HEK293 (cell line): ENCODE measurements around the gene ZBTB8A.

Experiments used
- CTCF ChIA-PET: fragments of 350-600 bp; formaldehyde crosslinking; extraction: SDS; loops from one replicate; lab custom pipeline; 2021; ENCODE audit warnings: antibody characterized with exemption; lab: Yijun Ruan, JAX
- POLR2A ChIA-PET: fragments of 300-600 bp; formaldehyde crosslinking; extraction: SDS; loops from one replicate; lab custom pipeline; 2020; ENCODE audit warnings: antibody characterized with exemption, inconsistent platforms; lab: Yijun Ruan, JAX
- H3K27ac ChIP-seq: fragments of 200-500 bp; sonication (Bioruptor generic); 2 replicates; pipeline ENCODE4 v1.5.1; 2014; ENCODE audit warnings: low read depth, low read length, control low read depth, inconsistent platforms; ENCODE audit errors: extremely low read depth
- H3K36me3 ChIP-seq, 2 experiments: fragments of 200-500 bp in 1 of 2; sonication (Bioruptor generic) in 1 of 2; 1 replicate in 1 of 2; 2 replicates in 1 of 2; pipeline ENCODE4 v1.5.1; 2014 to 2017; ENCODE audit warnings: inconsistent platforms in 2 of 2, low read length in 2 of 2; ENCODE audit not compliant: control insufficient read depth in 2 of 2, insufficient read depth in 1 of 2
- H3K4me1 ChIP-seq: fragments of 200-500 bp; sonication (Bioruptor generic); 2 replicates; pipeline ENCODE4 v1.5.1; 2014; ENCODE audit warnings: mild to moderate bottlenecking, low read length, inconsistent platforms; ENCODE audit not compliant: control insufficient read depth, insufficient read depth
- H3K4me3 ChIP-seq: 2 replicates; pipeline ENCODE4 v1.5.1; 2011; ENCODE audit warnings: low read depth, mild to moderate bottlenecking, control low read depth, low read length, moderate library complexity
- H3K9me3 ChIP-seq: fragments of 200-500 bp; sonication (Bioruptor generic); 2 replicates; pipeline ENCODE4 v1.5.1; 2014; ENCODE audit warnings: low read depth, low read length, inconsistent platforms; ENCODE audit not compliant: control insufficient read depth, insufficient read depth
- GLIS1 ChIP-seq: fragments of 450-650 bp; formaldehyde crosslinking; IDR thresholded peaks from 2 replicates; pipeline ENCODE4 v1.5.1; 2016; ENCODE audit warnings: missing biosample characterization, missing genetic modification characterization
- KLF9 ChIP-seq: fragments of 450-650 bp; formaldehyde crosslinking; IDR thresholded peaks from 2 replicates; pipeline ENCODE4 v1.5.1; 2016; ENCODE audit warnings: missing biosample characterization, missing genetic modification characterization, low read depth
- REPIN1 ChIP-seq: fragments of 450-650 bp; formaldehyde crosslinking; IDR thresholded peaks from 2 replicates; pipeline ENCODE4 v1.5.1; 2017; ENCODE audit warnings: missing biosample characterization, missing genetic modification characterization, low read depth
- SALL2 ChIP-seq: fragments of 450-650 bp; formaldehyde crosslinking; IDR thresholded peaks from 2 replicates; pipeline ENCODE4 v1.5.0; 2017; ENCODE audit warnings: missing biosample characterization, mild to moderate bottlenecking, missing genetic modification characterization, borderline replicate concordance
- SCRT2 ChIP-seq: fragments of 450-650 bp; formaldehyde crosslinking; IDR thresholded peaks from 2 replicates; pipeline ENCODE4 v1.5.1; 2016; ENCODE audit warnings: missing biosample characterization, missing genetic modification characterization
- ZIC2 ChIP-seq: fragments of 450-650 bp; formaldehyde crosslinking; IDR thresholded peaks from 2 replicates; pipeline ENCODE4 v1.5.1; 2016; ENCODE audit warnings: missing biosample characterization, missing genetic modification characterization
- ZNF133 ChIP-seq: fragments of 450-650 bp; formaldehyde crosslinking; IDR thresholded peaks from 2 replicates; pipeline ENCODE4 v1.5.1; 2016; ENCODE audit warnings: missing biosample characterization, missing genetic modification characterization
- ZNF2 ChIP-seq: fragments of 450-650 bp; formaldehyde crosslinking; IDR thresholded peaks from 2 replicates; pipeline ENCODE4 v1.5.1; 2016; ENCODE audit warnings: missing biosample characterization, missing genetic modification characterization
- ZNF223 ChIP-seq: fragments of 450-650 bp; formaldehyde crosslinking; IDR thresholded peaks from 2 replicates; pipeline ENCODE4 v1.5.1; 2016; ENCODE audit warnings: missing biosample characterization, missing genetic modification characterization
- ZNF391 ChIP-seq: fragments of 450-650 bp; formaldehyde crosslinking; IDR thresholded peaks from 2 replicates; pipeline ENCODE4 v1.5.1; 2016; ENCODE audit warnings: low read depth, missing biosample characterization, missing genetic modification characterization, borderline replicate concordance
- ZNF555 ChIP-seq: fragments of 450-650 bp; formaldehyde crosslinking; conservative IDR thresholded peaks from 2 replicates; pipeline ENCODE4 v1.5.1; 2017; ENCODE audit warnings: missing biosample characterization, mild to moderate bottlenecking, missing genetic modification characterization, inconsistent platforms
- ZNF560 ChIP-seq: fragments of 450-650 bp; formaldehyde crosslinking; IDR thresholded peaks from 2 replicates; pipeline ENCODE4 v1.5.1; 2017; ENCODE audit warnings: missing biosample characterization, missing genetic modification characterization, borderline replicate concordance
- ZNF776 ChIP-seq: fragments of 450-650 bp; formaldehyde crosslinking; IDR thresholded peaks from 2 replicates; pipeline ENCODE4 v1.5.0; 2017; ENCODE audit warnings: missing biosample characterization, missing genetic modification characterization, borderline replicate concordance
- TF ChIP-seq, protein P1 (sequence below): sonication (generic); formaldehyde crosslinking; IDR thresholded peaks from 2 replicates; pipeline ENCODE4 v1.8.1; 2022; ENCODE audit warnings: mild to moderate bottlenecking, moderate library complexity, missing genetic modification reagents
- TF ChIP-seq, protein P2 (sequence below): fragments of 450-650 bp; formaldehyde crosslinking; IDR thresholded peaks from 2 replicates; pipeline ENCODE4 v1.5.1; 2016; ENCODE audit warnings: missing biosample characterization, missing genetic modification characterization, low read depth
- TF ChIP-seq, protein P3 (sequence below): fragments of 450-650 bp; formaldehyde crosslinking; IDR thresholded peaks from 2 replicates; pipeline ENCODE4 v1.5.1; 2017; ENCODE audit warnings: missing biosample characterization, missing genetic modification characterization
- TF ChIP-seq, protein P4 (sequence below): fragments of 450-650 bp; formaldehyde crosslinking; IDR thresholded peaks from 2 replicates; pipeline ENCODE4 v1.5.1; 2016; ENCODE audit warnings: missing biosample characterization, missing genetic modification characterization
- TF ChIP-seq, protein P5 (sequence below): fragments of 450-650 bp; formaldehyde crosslinking; IDR thresholded peaks from 2 replicates; pipeline ENCODE4 v1.5.1; 2017; ENCODE audit warnings: missing biosample characterization, missing genetic modification characterization
- TF ChIP-seq, protein P6 (sequence below): fragments of 450-650 bp; formaldehyde crosslinking; IDR thresholded peaks from 2 replicates; pipeline ENCODE4 v1.5.1; 2016; ENCODE audit warnings: missing biosample characterization, missing genetic modification characterization

Gene ZBTB8A

DNA sequence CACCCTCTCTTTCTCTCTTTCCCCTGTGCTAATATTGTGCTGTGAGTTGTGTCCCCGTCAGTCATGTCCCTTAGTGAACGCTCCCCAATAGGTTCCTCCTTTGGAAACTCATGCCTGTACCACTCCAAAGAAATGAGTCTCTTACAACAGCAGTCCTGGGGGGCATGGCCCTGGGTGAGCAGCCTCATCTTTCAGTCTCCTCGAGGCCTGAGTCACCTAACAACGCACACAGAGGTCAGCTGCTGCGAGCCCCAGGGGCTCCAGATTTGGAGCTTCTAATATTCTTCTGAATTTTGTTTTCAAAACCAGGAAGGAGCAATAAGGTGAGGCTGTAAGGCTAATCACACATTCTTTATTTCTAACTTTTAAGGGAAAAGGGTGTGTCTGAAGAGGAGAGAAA, 30.5 kb upstream of the ZBTB8A start:
- no peaks in the 10 kb centered on the region for H3K9me3 ChIP-seq
- TF ChIP-seq GLIS1 = peak; percentile 53
- TF ChIP-seq, protein P1, sequence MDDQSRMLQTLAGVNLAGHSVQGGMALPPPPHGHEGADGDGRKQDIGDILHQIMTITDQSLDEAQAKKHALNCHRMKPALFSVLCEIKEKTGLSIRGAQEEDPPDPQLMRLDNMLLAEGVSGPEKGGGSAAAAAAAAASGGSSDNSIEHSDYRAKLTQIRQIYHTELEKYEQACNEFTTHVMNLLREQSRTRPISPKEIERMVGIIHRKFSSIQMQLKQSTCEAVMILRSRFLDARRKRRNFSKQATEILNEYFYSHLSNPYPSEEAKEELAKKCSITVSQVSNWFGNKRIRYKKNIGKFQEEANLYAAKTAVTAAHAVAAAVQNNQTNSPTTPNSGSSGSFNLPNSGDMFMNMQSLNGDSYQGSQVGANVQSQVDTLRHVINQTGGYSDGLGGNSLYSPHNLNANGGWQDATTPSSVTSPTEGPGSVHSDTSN = no peak
- no peak overlapping the region for H3K27ac ChIP-seq
- POLR2A ChIA-PET = no interaction called here
- CTCF ChIA-PET = interaction anchor here (0.9 to 1.1 kb wide), 2 partner anchors 12 to 48 kb away, joined by 3 to 4 read pairs; no protein-coding TSS in a partner anchor
- no peak overlapping the region for H3K4me3 ChIP-seq
- no peaks in the 10 kb centered on the region for H3K36me3 ChIP-seq
- no peaks in the 10 kb centered on the region for H3K4me1 ChIP-seq

DNA sequence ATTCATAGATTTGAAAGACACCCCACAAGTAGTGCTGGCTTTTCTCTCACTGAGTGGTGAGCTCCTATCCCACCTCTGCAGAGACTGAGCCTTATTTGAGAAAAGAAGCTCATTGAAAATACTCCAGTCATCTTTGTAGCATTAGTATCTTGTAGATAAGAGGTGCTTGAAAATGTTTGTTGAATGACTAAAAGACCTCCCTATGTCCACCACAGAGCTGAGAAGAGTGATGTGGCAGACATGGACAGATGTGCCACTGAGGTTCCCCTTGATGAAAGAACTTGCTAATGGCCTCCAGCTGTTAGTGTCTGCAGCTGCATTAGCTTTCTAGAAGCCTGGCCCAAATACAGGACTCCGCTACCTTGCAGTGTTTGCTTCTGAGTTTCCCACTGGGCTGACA, 29.3 kb upstream of the ZBTB8A start:
- TF ChIP-seq KLF9 = no peak
- no peak for TF ChIP-seq ZNF560 (tag by site-specific recombination)
- TF ChIP-seq, protein P2, sequence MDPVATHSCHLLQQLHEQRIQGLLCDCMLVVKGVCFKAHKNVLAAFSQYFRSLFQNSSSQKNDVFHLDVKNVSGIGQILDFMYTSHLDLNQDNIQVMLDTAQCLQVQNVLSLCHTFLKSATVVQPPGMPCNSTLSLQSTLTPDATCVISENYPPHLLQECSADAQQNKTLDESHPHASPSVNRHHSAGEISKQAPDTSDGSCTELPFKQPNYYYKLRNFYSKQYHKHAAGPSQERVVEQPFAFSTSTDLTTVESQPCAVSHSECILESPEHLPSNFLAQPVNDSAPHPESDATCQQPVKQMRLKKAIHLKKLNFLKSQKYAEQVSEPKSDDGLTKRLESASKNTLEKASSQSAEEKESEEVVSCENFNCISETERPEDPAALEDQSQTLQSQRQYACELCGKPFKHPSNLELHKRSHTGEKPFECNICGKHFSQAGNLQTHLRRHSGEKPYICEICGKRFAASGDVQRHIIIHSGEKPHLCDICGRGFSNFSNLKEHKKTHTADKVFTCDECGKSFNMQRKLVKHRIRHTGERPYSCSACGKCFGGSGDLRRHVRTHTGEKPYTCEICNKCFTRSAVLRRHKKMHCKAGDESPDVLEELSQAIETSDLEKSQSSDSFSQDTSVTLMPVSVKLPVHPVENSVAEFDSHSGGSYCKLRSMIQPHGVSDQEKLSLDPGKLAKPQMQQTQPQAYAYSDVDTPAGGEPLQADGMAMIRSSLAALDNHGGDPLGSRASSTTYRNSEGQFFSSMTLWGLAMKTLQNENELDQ (tag by site-specific recombination) = no peak
- TF ChIP-seq, protein P3, sequence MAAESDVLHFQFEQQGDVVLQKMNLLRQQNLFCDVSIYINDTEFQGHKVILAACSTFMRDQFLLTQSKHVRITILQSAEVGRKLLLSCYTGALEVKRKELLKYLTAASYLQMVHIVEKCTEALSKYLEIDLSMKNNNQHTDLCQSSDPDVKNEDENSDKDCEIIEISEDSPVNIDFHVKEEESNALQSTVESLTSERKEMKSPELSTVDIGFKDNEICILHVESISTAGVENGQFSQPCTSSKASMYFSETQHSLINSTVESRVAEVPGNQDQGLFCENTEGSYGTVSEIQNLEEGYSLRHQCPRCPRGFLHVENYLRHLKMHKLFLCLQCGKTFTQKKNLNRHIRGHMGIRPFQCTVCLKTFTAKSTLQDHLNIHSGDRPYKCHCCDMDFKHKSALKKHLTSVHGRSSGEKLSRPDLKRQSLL (tag by site-specific recombination) = no peak
- TF ChIP-seq ZNF133 (tag by site-specific recombination) = no peak
- no peak for TF ChIP-seq ZNF776
- TF ChIP-seq ZNF223 = no peak
- no peak for TF ChIP-seq ZNF555 (tag by site-specific recombination)
- TF ChIP-seq REPIN1 (tag by site-specific recombination) = no peak
- POLR2A ChIA-PET = interaction anchor here (0.7 kb wide), 1 partner anchor 589 kb away, joined by 3 read pairs; no protein-coding TSS in a partner anchor
- CTCF ChIA-PET = interaction anchor here (0.6 to 1.1 kb wide), 3 partner anchors 10 to 268 kb away, joined by 3 read pairs; no protein-coding TSS in a partner anchor
- H3K9me3 ChIP-seq = no peaks in the 10 kb centered on the region
- H3K4me3 ChIP-seq = no peak overlapping the region
- no peaks in the 10 kb centered on the region for H3K4me1 ChIP-seq
- no peaks in the 10 kb centered on the region for H3K36me3 ChIP-seq
- H3K27ac ChIP-seq = no peak overlapping the region

DNA sequence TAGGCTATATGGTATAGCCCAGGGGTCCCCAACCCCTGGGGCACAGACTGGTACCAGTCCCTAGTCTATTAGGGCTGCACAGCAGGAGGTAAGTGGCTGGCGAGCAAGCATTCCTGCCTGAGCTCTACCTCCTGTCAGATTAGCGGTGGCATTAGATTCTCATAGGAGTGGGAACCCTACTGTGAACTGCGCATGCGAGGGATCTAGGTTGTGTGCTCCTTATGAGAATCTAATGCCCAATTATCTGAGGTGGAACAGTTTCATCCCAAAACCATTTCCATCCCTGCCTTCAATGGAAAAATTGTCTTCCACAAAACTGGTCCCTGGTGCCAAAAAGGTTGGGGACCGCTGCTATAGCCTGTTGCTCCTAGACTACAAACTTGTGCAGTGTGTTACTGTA, 22.8 kb upstream of the ZBTB8A start:
- ChIA-PET POLR2A (no interaction called here), CTCF (interaction anchor here (0.6 kb wide), 1 partner anchor 1145 kb away, joined by 3 read pairs; no protein-coding TSS in a partner anchor)
- Histone ChIP-seq H3K9me3 (no peaks in the 10 kb centered on the region), H3K4me3 (no peak overlapping the region), H3K27ac (no peak overlapping the region), H3K36me3 (no peaks in the 10 kb centered on the region; a peak in 1 of 3 replicates), H3K4me1 (no peaks in the 10 kb centered on the region)
- TF ChIP-seq SALL2 (tag by site-specific recombination) (no peak), ZNF2 (tag by site-specific recombination) (no peak), ZNF560 (tag by site-specific recombination) (no peak), SCRT2 (tag by site-specific recombination) (0 out of 2 replicates have a peak, but pooled peaks have one; percentile 12), ZNF391 (tag by site-specific recombination) (no peak), ZIC2 (tag by site-specific recombination) (peak; percentile 79)
- TF ChIP-seq, protein P4, sequence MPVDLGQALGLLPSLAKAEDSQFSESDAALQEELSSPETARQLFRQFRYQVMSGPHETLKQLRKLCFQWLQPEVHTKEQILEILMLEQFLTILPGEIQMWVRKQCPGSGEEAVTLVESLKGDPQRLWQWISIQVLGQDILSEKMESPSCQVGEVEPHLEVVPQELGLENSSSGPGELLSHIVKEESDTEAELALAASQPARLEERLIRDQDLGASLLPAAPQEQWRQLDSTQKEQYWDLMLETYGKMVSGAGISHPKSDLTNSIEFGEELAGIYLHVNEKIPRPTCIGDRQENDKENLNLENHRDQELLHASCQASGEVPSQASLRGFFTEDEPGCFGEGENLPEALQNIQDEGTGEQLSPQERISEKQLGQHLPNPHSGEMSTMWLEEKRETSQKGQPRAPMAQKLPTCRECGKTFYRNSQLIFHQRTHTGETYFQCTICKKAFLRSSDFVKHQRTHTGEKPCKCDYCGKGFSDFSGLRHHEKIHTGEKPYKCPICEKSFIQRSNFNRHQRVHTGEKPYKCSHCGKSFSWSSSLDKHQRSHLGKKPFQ (tag by site-specific recombination) = no peak
- TF ChIP-seq, protein P5, sequence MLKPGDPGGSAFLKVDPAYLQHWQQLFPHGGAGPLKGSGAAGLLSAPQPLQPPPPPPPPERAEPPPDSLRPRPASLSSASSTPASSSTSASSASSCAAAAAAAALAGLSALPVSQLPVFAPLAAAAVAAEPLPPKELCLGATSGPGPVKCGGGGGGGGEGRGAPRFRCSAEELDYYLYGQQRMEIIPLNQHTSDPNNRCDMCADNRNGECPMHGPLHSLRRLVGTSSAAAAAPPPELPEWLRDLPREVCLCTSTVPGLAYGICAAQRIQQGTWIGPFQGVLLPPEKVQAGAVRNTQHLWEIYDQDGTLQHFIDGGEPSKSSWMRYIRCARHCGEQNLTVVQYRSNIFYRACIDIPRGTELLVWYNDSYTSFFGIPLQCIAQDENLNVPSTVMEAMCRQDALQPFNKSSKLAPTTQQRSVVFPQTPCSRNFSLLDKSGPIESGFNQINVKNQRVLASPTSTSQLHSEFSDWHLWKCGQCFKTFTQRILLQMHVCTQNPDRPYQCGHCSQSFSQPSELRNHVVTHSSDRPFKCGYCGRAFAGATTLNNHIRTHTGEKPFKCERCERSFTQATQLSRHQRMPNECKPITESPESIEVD = no peak
- TF ChIP-seq, protein P6, sequence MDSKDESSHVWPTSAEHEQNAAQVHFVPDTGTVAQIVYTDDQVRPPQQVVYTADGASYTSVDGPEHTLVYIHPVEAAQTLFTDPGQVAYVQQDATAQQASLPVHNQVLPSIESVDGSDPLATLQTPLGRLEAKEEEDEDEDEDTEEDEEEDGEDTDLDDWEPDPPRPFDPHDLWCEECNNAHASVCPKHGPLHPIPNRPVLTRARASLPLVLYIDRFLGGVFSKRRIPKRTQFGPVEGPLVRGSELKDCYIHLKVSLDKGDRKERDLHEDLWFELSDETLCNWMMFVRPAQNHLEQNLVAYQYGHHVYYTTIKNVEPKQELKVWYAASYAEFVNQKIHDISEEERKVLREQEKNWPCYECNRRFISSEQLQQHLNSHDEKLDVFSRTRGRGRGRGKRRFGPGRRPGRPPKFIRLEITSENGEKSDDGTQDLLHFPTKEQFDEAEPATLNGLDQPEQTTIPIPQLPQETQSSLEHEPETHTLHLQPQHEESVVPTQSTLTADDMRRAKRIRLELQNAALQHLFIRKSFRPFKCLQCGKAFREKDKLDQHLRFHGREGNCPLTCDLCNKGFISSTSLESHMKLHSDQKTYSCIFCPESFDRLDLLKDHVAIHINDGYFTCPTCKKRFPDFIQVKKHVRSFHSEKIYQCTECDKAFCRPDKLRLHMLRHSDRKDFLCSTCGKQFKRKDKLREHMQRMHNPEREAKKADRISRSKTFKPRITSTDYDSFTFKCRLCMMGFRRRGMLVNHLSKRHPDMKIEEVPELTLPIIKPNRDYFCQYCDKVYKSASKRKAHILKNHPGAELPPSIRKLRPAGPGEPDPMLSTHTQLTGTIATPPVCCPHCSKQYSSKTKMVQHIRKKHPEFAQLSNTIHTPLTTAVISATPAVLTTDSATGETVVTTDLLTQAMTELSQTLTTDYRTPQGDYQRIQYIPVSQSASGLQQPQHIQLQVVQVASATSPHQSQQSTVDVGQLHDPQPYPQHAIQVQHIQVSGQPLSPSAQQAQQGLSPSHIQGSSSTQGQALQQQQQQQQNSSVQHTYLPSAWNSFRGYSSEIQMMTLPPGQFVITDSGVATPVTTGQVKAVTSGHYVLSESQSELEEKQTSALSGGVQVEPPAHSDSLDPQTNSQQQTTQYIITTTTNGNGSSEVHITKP (tag by site-specific recombination) = 0 out of 2 replicates have a peak, but pooled peaks have one; percentile 1
